ENCODE measurements around the gene ASB6. TPM values are rescaled to one million over a fixed set of nuclear protein-coding genes. Genes with fewer than 3 reads are reported as not detected.

ASB6 gene
- total RNA-seq, 5 donors from 2014 or later (not counting 1 experiment from before 2014, with no cell fraction given) = 28.3 to 35.2 (median 30.8) TPM

DNA sequence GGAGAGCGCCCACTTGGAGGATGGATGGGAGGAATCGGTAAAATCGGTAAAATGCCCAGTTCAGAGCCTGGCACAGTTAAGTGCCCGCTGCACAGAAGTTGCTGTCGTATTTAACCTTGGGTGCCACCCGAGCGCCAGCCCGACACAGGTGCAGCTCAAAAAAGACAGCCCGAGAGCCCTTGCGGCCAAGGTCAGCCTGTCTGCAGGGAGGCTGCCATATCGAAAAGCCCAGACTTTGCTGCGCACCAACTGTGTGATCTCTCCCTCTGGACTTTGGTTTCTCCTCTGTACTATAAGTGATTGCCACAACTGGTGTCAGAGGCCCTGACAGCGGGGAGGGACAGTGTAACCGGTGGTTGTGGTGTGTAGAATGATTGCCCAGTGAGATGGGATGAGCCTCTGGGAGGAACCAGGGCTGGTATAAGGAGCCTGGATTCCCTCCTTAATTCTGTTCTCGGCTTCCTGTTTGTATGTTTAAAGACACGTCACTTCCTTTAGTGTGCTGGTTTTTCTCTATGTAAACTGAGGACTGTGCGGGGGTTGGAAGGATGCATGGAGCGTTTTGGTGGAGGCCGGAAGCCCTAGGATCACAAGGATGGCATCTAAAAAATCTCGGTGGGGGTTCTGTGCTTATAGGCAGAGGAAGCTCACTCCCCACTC, 15.2 kb downstream of the ASB6 start:
- POLR2A ChIA-PET = interaction anchor here (0.6 to 1.3 kb wide), 3 partner anchors 26 to 495 kb away, joined by 3 to 6 read pairs (median 4); no protein-coding TSS in a partner anchor
- Histone ChIP-seq H3K9me3 (no peaks in the 10 kb centered on the region), H3K27me3 (replicated peaks in 1 of 2; ENCODE audit: control insufficient read depth in 2 of 2, extremely low read depth in 1 of 2, insufficient read depth in 2 of 2, low read length in 1 of 2) (peaks cover 0 to 9% of the 10 kb centered on the region in 2 experiments), H3K4me3 (ENCODE audit: control insufficient read depth in 1 of 2, extremely low read depth in 1 of 2, low read length in 1 of 2) (peak overlapping the region; percentile 88 to 95), H3K4me1 (ENCODE audit: control insufficient read depth in 1 of 2, extremely low read depth in 1 of 2, insufficient read depth in 2 of 2, low read length in 2 of 2) (peaks cover 13 to 72% of the 10 kb centered on the region in 2 experiments), H3K36me3 (ENCODE audit: control insufficient read depth in 2 of 2, extremely low read depth in 1 of 2, insufficient read depth in 1 of 2, low read length in 1 of 2) (peaks cover 0 to 4% of the 10 kb centered on the region in 2 donors), H3K27ac (ENCODE audit: low read length) (peak overlapping the region; percentile 82)
- CTCF ChIA-PET = interaction anchor here (0.6 to 4.8 kb wide), 8 partner anchors 16 to 501 kb away, joined by 3 to 45 read pairs (median 4); no protein-coding TSS in a partner anchor
- ATAC-seq (replicated peaks in 1 of 4) (peak; percentile 8 to 37 (median 29)), DNase-seq (peak in 15 of 35 experiments; percentile 19 to 61 (median 38))
- WGBS (ENCODE audit: insufficient coverage) = 0% methylated on average over 11 of the region's 20 CpGs
- peak overlapping the region; percentile 81 to 90 for H3K27ac Mint-ChIP-seq
- peak overlapping the region; percentile 84 to 98 (median 85) for H3K4me3 Mint-ChIP-seq
- H3K9me3 Mint-ChIP-seq = no peaks in the 10 kb centered on the region
- H3K27me3 Mint-ChIP-seq = peaks cover 6 to 16% of the 10 kb centered on the region in 2 donors
- H3K36me3 Mint-ChIP-seq = peaks cover 3% of the 10 kb centered on the region
- H3K4me1 Mint-ChIP-seq = peaks cover 64 to 70% (median 67%) of the 10 kb centered on the region in 3 donors

DNA sequence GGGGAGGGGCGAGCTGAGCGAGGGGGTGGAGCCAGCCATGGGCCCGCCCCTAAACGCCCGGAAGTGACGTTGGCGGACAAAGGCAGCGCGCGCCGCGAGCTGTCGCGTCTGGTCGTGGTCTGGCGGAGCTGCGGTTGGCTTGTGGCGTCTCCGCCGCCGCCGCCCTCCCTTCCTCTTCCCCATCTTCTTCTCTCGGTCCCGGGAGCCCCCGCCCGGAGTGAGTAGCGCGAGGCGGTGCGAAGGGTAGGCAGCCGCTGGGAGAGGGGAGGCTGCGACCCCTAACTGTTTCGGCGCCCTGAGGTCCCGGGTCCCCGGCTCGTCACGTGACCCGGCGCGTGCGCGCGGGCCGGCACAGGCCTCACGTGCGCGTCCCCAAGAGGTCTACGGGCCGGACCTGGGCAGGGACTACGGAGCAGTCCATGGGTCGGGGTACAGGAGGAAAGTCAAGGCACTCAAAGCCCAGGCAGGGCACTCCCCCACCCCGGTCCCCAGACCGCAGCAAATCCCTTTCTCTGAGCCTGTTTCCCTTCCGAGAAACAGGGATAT, 15.8 kb downstream of the ASB6 start, which contains the start of gene NTMT1:
NTMT1 (plus strand) TSS at position 85 of the 546 bp plus-strand sequence. CDS start 6,541 bp downstream, outside the sequence.
- H3K36me3 ChIP-seq (ENCODE audit: control insufficient read depth in 2 of 2, extremely low read depth in 1 of 2, insufficient read depth in 1 of 2, low read length in 1 of 2) = peaks cover 0 to 3% of the 10 kb centered on the region in 2 donors
- ATAC-seq (replicated peaks in 1 of 4) = peak; percentile 80 to 86 (median 84)
- peaks cover 0 to 15% of the 10 kb centered on the region in 2 experiments for H3K27me3 ChIP-seq (replicated peaks in 1 of 2; ENCODE audit: control insufficient read depth in 2 of 2, extremely low read depth in 1 of 2, insufficient read depth in 2 of 2, low read length in 1 of 2)
- H3K27ac ChIP-seq (ENCODE audit: low read length) = peak within 1 kb of the TSS; percentile 82
- Mint-ChIP-seq H3K27ac (peak within 1 kb of the TSS; percentile 90 to 91), H3K4me1 (peaks cover 60 to 65% (median 61%) of the 10 kb centered on the region in 3 donors), H3K27me3 (peaks cover 11 to 22% of the 10 kb centered on the region in 2 donors), H3K36me3 (peaks cover 3% of the 10 kb centered on the region), H3K4me3 (peak within 1 kb of the TSS; percentile 84 to 98 (median 85)), H3K9me3 (no peaks in the 10 kb centered on the region)
- WGBS (ENCODE audit: insufficient coverage) = 0% methylated on average over 22 of the region's 55 CpGs
- POLR2A ChIA-PET = interaction anchor here (0.6 to 1.3 kb wide), 6 partner anchors 78 to 703 kb away, joined by 3 to 6 read pairs (median 4); no protein-coding TSS in a partner anchor
- peaks cover 13 to 69% of the 10 kb centered on the region in 2 experiments for H3K4me1 ChIP-seq (ENCODE audit: control insufficient read depth in 1 of 2, extremely low read depth in 1 of 2, insufficient read depth in 2 of 2, low read length in 2 of 2)
- CTCF ChIA-PET = interaction anchor here (0.6 to 4.8 kb wide), 12 partner anchors 14 to 502 kb away, joined by 3 to 45 read pairs (median 4); partner anchors contain the start of gene IER5L (in 1 of the 2)
- peak within 1 kb of the TSS; percentile 88 to 95 for H3K4me3 ChIP-seq (ENCODE audit: control insufficient read depth in 1 of 2, extremely low read depth in 1 of 2, low read length in 1 of 2)
- peak; percentile 72 to 95 (median 87) for DNase-seq
- no peaks in the 10 kb centered on the region for H3K9me3 ChIP-seq

- Mint-ChIP-seq H3K4me1 (peaks cover 54 to 58% (median 55%) of the 10 kb centered on the region in 3 donors), H3K36me3 (peaks cover 3% of the 10 kb centered on the region), H3K9me3 (no peaks in the 10 kb centered on the region), H3K4me3 (peak overlapping the region; percentile 78 to 98 (median 85)), H3K27me3 (peaks cover 15 to 27% of the 10 kb centered on the region in 2 donors), H3K27ac (peak overlapping the region; percentile 76 to 91)
- Histone ChIP-seq H3K4me1 (ENCODE audit: control insufficient read depth in 1 of 2, extremely low read depth in 1 of 2, insufficient read depth in 2 of 2, low read length in 2 of 2) (peaks cover 13 to 67% of the 10 kb centered on the region in 2 experiments), H3K27ac (ENCODE audit: low read length) (peak overlapping the region; percentile 12), H3K4me3 (ENCODE audit: control insufficient read depth in 1 of 2, extremely low read depth in 1 of 2, low read length in 1 of 2) (peak overlapping the region in 1 of 2 donors; percentile 88), H3K9me3 (no peaks in the 10 kb centered on the region), H3K27me3 (replicated peaks in 1 of 2; ENCODE audit: control insufficient read depth in 2 of 2, extremely low read depth in 1 of 2, insufficient read depth in 2 of 2, low read length in 1 of 2) (peaks cover 0 to 26% of the 10 kb centered on the region in 2 experiments), H3K36me3 (ENCODE audit: control insufficient read depth in 2 of 2, extremely low read depth in 1 of 2, insufficient read depth in 1 of 2, low read length in 1 of 2) (peaks cover 0 to 2% of the 10 kb centered on the region in 2 donors)
- peak in 19 of 35 experiments; percentile 16 to 68 (median 34) for DNase-seq
- ChIA-PET POLR2A (interaction anchor here in 1 of 2 donors (0.6 to 0.8 kb wide), 2 partner anchors 313 to 485 kb away, joined by 3 read pairs; no protein-coding TSS in a partner anchor), CTCF (interaction anchor here (0.5 to 4.8 kb wide), 19 partner anchors 14 to 1205 kb away, joined by 3 to 45 read pairs (median 4); partner anchors contain the start of genes IER5L (in 1 of the 2) and MIGA2 (in 1 of the 2))
- 11% methylated on average over 4 of the region's 9 CpGs for WGBS (ENCODE audit: insufficient coverage)
- peak in 1 of 4 experiments; percentile 56 for ATAC-seq (replicated peaks in 1 of 4)
Observed at GRCh38 chr9:129624947-129625346, 17.0 kb downstream of the ASB6 start.

GRCh38 chr9:129624168-129624759, 17.7 kb downstream of the ASB6 start:
- H3K4me3 ChIP-seq (ENCODE audit: control insufficient read depth in 1 of 2, extremely low read depth in 1 of 2, low read length in 1 of 2) = no peak overlapping the region
- no peaks in the 10 kb centered on the region for H3K9me3 ChIP-seq
- ATAC-seq (replicated peaks in 1 of 4) = peak in 1 of 4 experiments; percentile 7
- peaks cover 13 to 64% of the 10 kb centered on the region in 2 experiments for H3K4me1 ChIP-seq (ENCODE audit: control insufficient read depth in 1 of 2, extremely low read depth in 1 of 2, insufficient read depth in 2 of 2, low read length in 2 of 2)
- no peaks in the 10 kb centered on the region for H3K36me3 ChIP-seq (ENCODE audit: control insufficient read depth in 2 of 2, extremely low read depth in 1 of 2, insufficient read depth in 1 of 2, low read length in 1 of 2)
- POLR2A ChIA-PET = interaction anchor here in 1 of 2 donors (0.6 to 0.8 kb wide), 3 partner anchors 98 to 484 kb away, joined by 3 to 9 read pairs (median 4); no protein-coding TSS in a partner anchor
- Mint-ChIP-seq H3K4me3 (peak overlapping the region; percentile 69 to 98 (median 85)), H3K27me3 (peaks cover 15 to 31% of the 10 kb centered on the region in 2 donors), H3K36me3 (peaks cover 3% of the 10 kb centered on the region), H3K4me1 (peaks cover 47 to 53% (median 51%) of the 10 kb centered on the region in 3 donors), H3K9me3 (no peaks in the 10 kb centered on the region), H3K27ac (peak overlapping the region; percentile 44 to 82)
- H3K27ac ChIP-seq (ENCODE audit: low read length) = no peak overlapping the region
- peaks cover 0 to 32% of the 10 kb centered on the region in 2 experiments for H3K27me3 ChIP-seq (replicated peaks in 1 of 2; ENCODE audit: control insufficient read depth in 2 of 2, extremely low read depth in 1 of 2, insufficient read depth in 2 of 2, low read length in 1 of 2)
- 24% methylated on average over 6 of the region's 12 CpGs for WGBS (ENCODE audit: insufficient coverage)
- CTCF ChIA-PET = interaction anchor here (0.5 to 4.8 kb wide), 22 partner anchors 13 to 1607 kb away, joined by 3 to 45 read pairs (median 4); partner anchors contain the start of genes IER5L (in 1 of the 2) and MIGA2 (in 1 of the 2)
- peak in 33 of 35 experiments; percentile 27 to 80 (median 62) for DNase-seq

DNA sequence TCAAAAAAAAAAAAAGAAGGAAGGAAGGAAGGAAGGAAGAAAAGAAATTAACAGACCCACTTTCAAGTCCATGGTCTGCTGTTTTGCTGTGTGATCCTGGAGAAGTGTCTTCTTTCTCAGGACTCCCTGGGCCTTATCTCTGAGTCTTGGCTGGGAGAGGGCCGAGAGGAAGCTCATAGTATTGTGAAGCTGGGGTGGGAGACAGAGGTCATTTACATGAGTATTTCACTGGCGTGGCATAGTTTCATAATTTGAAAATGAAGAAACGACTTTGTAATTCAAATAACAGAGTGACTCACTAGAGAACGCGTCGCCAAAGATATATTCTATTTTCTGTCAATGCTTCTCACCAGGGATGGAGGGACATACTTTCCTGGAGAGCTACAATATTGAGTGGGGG, 18.6 kb downstream of the ASB6 start:
- peaks cover 13 to 54% of the 10 kb centered on the region in 2 experiments for H3K4me1 ChIP-seq (ENCODE audit: control insufficient read depth in 1 of 2, extremely low read depth in 1 of 2, insufficient read depth in 2 of 2, low read length in 2 of 2)
- no peak overlapping the region for H3K4me3 ChIP-seq (ENCODE audit: control insufficient read depth in 1 of 2, extremely low read depth in 1 of 2, low read length in 1 of 2)
- WGBS (ENCODE audit: insufficient coverage) = no CpG with 5 or more reads among the region's 6 CpGs
- Mint-ChIP-seq H3K27ac (no peak overlapping the region), H3K36me3 (peaks cover 3% of the 10 kb centered on the region), H3K9me3 (no peaks in the 10 kb centered on the region), H3K4me1 (peaks cover 37 to 49% (median 42%) of the 10 kb centered on the region in 3 donors), H3K27me3 (peaks cover 18 to 37% of the 10 kb centered on the region in 2 donors), H3K4me3 (no peak overlapping the region)
- H3K36me3 ChIP-seq (ENCODE audit: control insufficient read depth in 2 of 2, extremely low read depth in 1 of 2, insufficient read depth in 1 of 2, low read length in 1 of 2) = no peaks in the 10 kb centered on the region
- ChIA-PET POLR2A (no interaction called here), CTCF (interaction anchor here in 1 of 2 donors (0.6 to 4.8 kb wide), 5 partner anchors 18 to 492 kb away, joined by 3 to 45 read pairs (median 3); no protein-coding TSS in a partner anchor)
- H3K27me3 ChIP-seq (replicated peaks in 1 of 2; ENCODE audit: control insufficient read depth in 2 of 2, extremely low read depth in 1 of 2, insufficient read depth in 2 of 2, low read length in 1 of 2) = peaks cover 0 to 32% of the 10 kb centered on the region in 2 experiments
- no peak for ATAC-seq (replicated peaks in 1 of 4)
- H3K9me3 ChIP-seq = no peaks in the 10 kb centered on the region
- no peak for DNase-seq
- no peak overlapping the region for H3K27ac ChIP-seq (ENCODE audit: low read length)

Data from T-cell (primary cell).